Keratinocyte (primary cell): Measurements from ENCODE around the gene ANKRD17. TPM values are rescaled to one million over a fixed set of nuclear protein-coding genes. Genes with fewer than 3 reads are reported as not detected.

Experiments used
- DNase-seq: peaks from one replicate; pipeline ENCODE4 v3.0.0-alpha.2; 2011; ENCODE audit warnings: low read depth, missing footprints, low spot score
- FAIRE-seq: peaks from 2 replicates; lab custom pipeline; 2011; peaks lifted over from hg19 to GRCh38; lab: Jason Lieb, UNC
- H2AFZ ChIP-seq: 2 replicates; pipeline ENCODE4 v1.6.0; 2012; ENCODE audit warnings: low read length, control low read depth, inconsistent platforms; ENCODE audit not compliant: control insufficient read depth
- H3K27ac ChIP-seq: 2 replicates; pipeline ENCODE4 v1.5.1; 2011; ENCODE audit warnings: low read length; ENCODE audit not compliant: control insufficient read depth, insufficient read depth
- H3K27me3 ChIP-seq: 3 replicates; pipeline ENCODE4 v1.6.0; 2011; ENCODE audit warnings: low read length; ENCODE audit not compliant: control insufficient read depth, insufficient read depth; ENCODE audit errors: extremely low read depth
- H3K36me3 ChIP-seq, 2 experiments: 2 replicates in 1 of 2; 3 replicates in 1 of 2; pipeline ENCODE4 v1.5.1; 2011; ENCODE audit warnings: low read length in 2 of 2, mild to moderate bottlenecking in 1 of 2; ENCODE audit not compliant: control insufficient read depth in 2 of 2, insufficient read depth in 2 of 2; ENCODE audit errors: extremely low read depth in 1 of 2
- H3K4me1 ChIP-seq: 3 replicates; pipeline ENCODE4 v1.5.1; 2011; ENCODE audit warnings: low read length; ENCODE audit not compliant: control insufficient read depth, insufficient read depth; ENCODE audit errors: extremely low read depth
- H3K4me2 ChIP-seq: 3 replicates; pipeline ENCODE4 v1.6.0; 2011; ENCODE audit warnings: low read depth, low read length; ENCODE audit not compliant: control insufficient read depth, insufficient read depth; ENCODE audit errors: extremely low read depth
- H3K4me3 ChIP-seq, 3 experiments: fragments of 200-600 bp in 1 of 3; sonication (generic) in 1 of 3; 2 replicates in 2 of 3; 3 replicates in 1 of 3; pipeline ENCODE4 v1.5.1; 2011 to 2016; ENCODE audit warnings: low read length in 3 of 3, mild to moderate bottlenecking in 3 of 3, control low read depth in 2 of 3, inconsistent platforms in 1 of 3, low read depth in 1 of 3, mixed read lengths in 1 of 3, mixed run types in 1 of 3, moderate library complexity in 1 of 3; ENCODE audit not compliant: control insufficient read depth in 2 of 3, insufficient read depth in 2 of 3; ENCODE audit errors: extremely low read depth in 1 of 3
- H3K79me2 ChIP-seq: 2 replicates; pipeline ENCODE4 v1.6.0; 2012; ENCODE audit warnings: low read length; ENCODE audit not compliant: control insufficient read depth, insufficient read depth
- H3K9ac ChIP-seq: 3 replicates; pipeline ENCODE4 v1.6.0; 2011; ENCODE audit warnings: low read length; ENCODE audit not compliant: control insufficient read depth, insufficient read depth; ENCODE audit errors: extremely low read depth
- H3K9me1 ChIP-seq: 3 replicates; pipeline ENCODE4 v1.6.0; 2011; ENCODE audit warnings: low read length; ENCODE audit not compliant: control insufficient read depth, insufficient read depth; ENCODE audit errors: extremely low read depth
- H3K9me3 ChIP-seq: 2 replicates; pipeline ENCODE4 v1.5.1; 2012; ENCODE audit warnings: low read depth, low read length; ENCODE audit not compliant: control insufficient read depth
- H4K20me1 ChIP-seq: 3 replicates; pipeline ENCODE4 v1.6.0; 2011; ENCODE audit warnings: low read length; ENCODE audit not compliant: control insufficient read depth, insufficient read depth; ENCODE audit errors: extremely low read depth
- EZH2 ChIP-seq: IDR thresholded peaks from one replicate; pipeline ENCODE4 v1.6.1; 2012; ENCODE audit warnings: inconsistent platforms, mild to moderate bottlenecking, low read length, moderate library complexity
- dilution Hi-C: fragments of 300-500 bp; cut with MboI; formaldehyde crosslinking; loops from one replicate; pipeline ENCODE4 v1.7.0; 2020; ENCODE audit warnings: low sequenced_read_pairs; ENCODE audit not compliant: extremely low pct_ligation_motif_present
- polyA plus RNA-seq, 5 experiments: library from polyadenylated mRNA; depleted of rRNA in 3 of 5; stranded (reverse) in 3 of 5; stranded (forward) in 1 of 5; unstranded in 1 of 5; fragments of >200 nt; gene quantifications; 1 replicate in 1 of 5; 2 replicates in 3 of 5; 3 replicates in 1 of 5; pipeline versions ENCODE4 v1.2.1 to v1.2.3, GENCODE V29; 2011 to 2012; ENCODE audit warnings: missing spikeins in 2 of 5, low read depth in 1 of 5, low replicate concordance in 1 of 5
- TF ChIP-seq, protein P1 (sequence below), 3 experiments: IDR thresholded peaks in 1 of 3; conservative IDR thresholded peaks in 1 of 3; optimal IDR thresholded peaks in 1 of 3; 2 replicates in 2 of 3; 3 replicates in 1 of 3; pipeline versions ENCODE3 to v1.5.1; 2011; ENCODE audit warnings: low read length in 3 of 3, mild to moderate bottlenecking in 3 of 3, moderate library complexity in 2 of 3, control low read depth in 1 of 3, inconsistent platforms in 1 of 3; ENCODE audit not compliant: insufficient read depth in 2 of 3; ENCODE audit errors: extremely low read depth in 1 of 3

ANKRD17 gene
- polyA plus RNA-seq, 1 donor (not counting 4 experiments of a cell fraction or from before 2014, with no cell fraction given) = 51.5 TPM

DNA sequence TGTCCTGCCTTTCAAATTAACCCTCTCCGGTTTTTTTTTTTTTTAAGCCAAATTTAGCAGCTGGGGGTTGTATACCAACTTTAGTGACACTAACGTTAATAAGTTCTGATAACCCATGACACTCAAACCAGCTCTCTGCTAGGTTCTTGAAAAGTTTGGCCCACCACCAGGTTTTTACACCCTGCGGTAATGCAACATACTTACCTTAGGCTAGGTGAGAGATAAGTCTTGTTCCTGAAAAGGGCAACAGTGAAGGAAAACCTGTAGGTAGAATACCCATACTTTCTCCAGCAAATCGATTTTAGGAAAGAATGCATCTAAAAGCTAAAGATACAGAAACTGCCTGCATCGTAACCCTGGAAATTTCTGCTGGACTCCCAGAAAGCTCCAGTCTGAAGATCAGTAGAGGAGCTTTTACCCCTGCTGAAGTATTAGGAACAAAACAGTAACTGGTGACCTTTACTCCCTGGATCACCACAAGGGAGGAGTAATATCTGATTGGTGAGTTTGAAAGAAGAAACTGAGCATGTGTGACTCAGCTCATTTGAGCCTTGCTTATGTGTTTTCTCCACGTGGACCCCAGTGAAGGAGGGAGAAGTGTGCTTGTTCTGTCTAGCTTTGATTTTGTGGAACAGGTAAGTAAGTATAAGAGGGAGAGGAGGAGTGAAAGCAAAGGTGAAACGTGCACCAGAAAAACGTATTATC lies 154.6 kb downstream of the ANKRD17 start:
- Histone ChIP-seq H4K20me1 (no peaks in the 10 kb centered on the region), H2AFZ (no peak overlapping the region), H3K4me1 (no peaks in the 10 kb centered on the region), H3K9ac (no peak overlapping the region), H3K9me3 (no peaks in the 10 kb centered on the region), H3K4me2 (no peak overlapping the region), H3K9me1 (no peaks in the 10 kb centered on the region), H3K36me3 (peaks cover 13 to 14% of the 10 kb centered on the region in 2 experiments), H3K79me2 (no peaks in the 10 kb centered on the region), H3K27ac (no peak overlapping the region), H3K27me3 (no peaks in the 10 kb centered on the region), H3K4me3 (no peak overlapping the region)
- no peak for TF ChIP-seq EZH2
- TF ChIP-seq, protein P1, sequence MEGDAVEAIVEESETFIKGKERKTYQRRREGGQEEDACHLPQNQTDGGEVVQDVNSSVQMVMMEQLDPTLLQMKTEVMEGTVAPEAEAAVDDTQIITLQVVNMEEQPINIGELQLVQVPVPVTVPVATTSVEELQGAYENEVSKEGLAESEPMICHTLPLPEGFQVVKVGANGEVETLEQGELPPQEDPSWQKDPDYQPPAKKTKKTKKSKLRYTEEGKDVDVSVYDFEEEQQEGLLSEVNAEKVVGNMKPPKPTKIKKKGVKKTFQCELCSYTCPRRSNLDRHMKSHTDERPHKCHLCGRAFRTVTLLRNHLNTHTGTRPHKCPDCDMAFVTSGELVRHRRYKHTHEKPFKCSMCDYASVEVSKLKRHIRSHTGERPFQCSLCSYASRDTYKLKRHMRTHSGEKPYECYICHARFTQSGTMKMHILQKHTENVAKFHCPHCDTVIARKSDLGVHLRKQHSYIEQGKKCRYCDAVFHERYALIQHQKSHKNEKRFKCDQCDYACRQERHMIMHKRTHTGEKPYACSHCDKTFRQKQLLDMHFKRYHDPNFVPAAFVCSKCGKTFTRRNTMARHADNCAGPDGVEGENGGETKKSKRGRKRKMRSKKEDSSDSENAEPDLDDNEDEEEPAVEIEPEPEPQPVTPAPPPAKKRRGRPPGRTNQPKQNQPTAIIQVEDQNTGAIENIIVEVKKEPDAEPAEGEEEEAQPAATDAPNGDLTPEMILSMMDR (optimal IDR thresholded peaks at IDR 0.05 in 1 of 3, IDR thresholded peaks at IDR 0.05 in 1 of 3, conservative IDR thresholded peaks at IDR 0.05 in 1 of 3; ENCODE audit: extremely low read depth in 1 of 3, insufficient read depth in 2 of 3, low read length in 3 of 3) = no peak
- dilution Hi-C loops = no loop called here
- FAIRE-seq (no peak), DNase-seq (no peak)

DNA sequence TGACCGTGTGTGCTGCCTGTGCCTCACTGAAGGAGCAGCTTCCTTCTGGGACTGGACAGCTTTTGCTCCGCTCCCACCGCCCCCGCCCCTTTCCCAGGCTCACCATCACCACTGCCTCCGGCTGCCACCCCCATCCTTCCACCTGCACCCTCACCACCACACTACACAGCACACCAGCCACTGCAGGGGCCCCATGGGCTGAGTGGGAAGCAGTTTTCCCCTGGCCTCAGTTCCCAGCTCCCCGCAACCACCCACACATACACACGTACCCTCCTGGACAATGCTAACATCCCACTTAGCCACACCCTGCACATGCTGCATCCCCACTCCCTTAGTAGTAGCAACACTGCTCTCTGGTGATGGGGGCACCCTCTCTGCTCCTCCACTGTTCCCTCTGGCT lies 159.5 kb downstream of the ANKRD17 start:
- Histone ChIP-seq H3K79me2 (no peaks in the 10 kb centered on the region), H3K36me3 (peaks cover 8 to 12% of the 10 kb centered on the region in 2 experiments)

More for the DNA sequence above, 159.5 kb downstream of the ANKRD17 start:
- dilution Hi-C loops = no loop called here
- no peak overlapping the region for H3K27ac ChIP-seq
- FAIRE-seq (no peak), DNase-seq (no peak)
- no peak overlapping the region for H2AFZ ChIP-seq
- TF ChIP-seq, protein P1 (optimal IDR thresholded peaks at IDR 0.05 in 1 of 3, IDR thresholded peaks at IDR 0.05 in 1 of 3, conservative IDR thresholded peaks at IDR 0.05 in 1 of 3; ENCODE audit: extremely low read depth in 1 of 3, insufficient read depth in 2 of 3, low read length in 3 of 3) = no peak
- no peak for TF ChIP-seq EZH2
- no peaks in the 10 kb centered on the region for H3K9me1 ChIP-seq
- no peaks in the 10 kb centered on the region for H3K27me3 ChIP-seq
- no peak overlapping the region for H3K4me2 ChIP-seq
- H3K9ac ChIP-seq = no peak overlapping the region
- H3K4me3 ChIP-seq = no peak overlapping the region
- H3K4me1 ChIP-seq = no peaks in the 10 kb centered on the region
- no peaks in the 10 kb centered on the region for H4K20me1 ChIP-seq
- H3K9me3 ChIP-seq = no peaks in the 10 kb centered on the region
